Loucy (cell line): ENCODE data around the gene MGLL.
A peak's percentile ranks its signal among the peaks of the same experiment; 100 is the strongest.

ENCODE experiments used
- H2AFZ ChIP-seq: fragments of 200-600 bp; sonication (generic); 2 replicates; pipeline ENCODE4 v1.6.0; 2016; ENCODE audit warnings: antibody characterized with exemption, mild to moderate bottlenecking, low read length, moderate library complexity
- H3F3A ChIP-seq: fragments of 200-600 bp; 2 replicates; pipeline ENCODE4 v1.6.0; 2016; ENCODE audit warnings: antibody characterized with exemption, low read depth, mild to moderate bottlenecking
- H3K27me3 ChIP-seq: fragments of 200-600 bp; sonication (generic); 2 replicates; pipeline ENCODE4 v1.6.1; 2014; ENCODE audit warnings: low read length, mild to moderate bottlenecking; ENCODE audit not compliant: insufficient read depth, poor library complexity, severe bottlenecking
- H3K36me3 ChIP-seq: fragments of 200-600 bp; sonication (generic); 2 replicates; pipeline ENCODE4 v1.6.1; 2016; ENCODE audit warnings: low read length; ENCODE audit not compliant: insufficient read depth
- H3K4me1 ChIP-seq: fragments of 200-600 bp; sonication (generic); 2 replicates; pipeline ENCODE4 v1.5.1; 2014; ENCODE audit warnings: low read length, mild to moderate bottlenecking; ENCODE audit not compliant: insufficient read depth, poor library complexity, severe bottlenecking
- H3K4me2 ChIP-seq: fragments of 200-600 bp; sonication (generic); 2 replicates; pipeline ENCODE4 v1.6.0; 2014; ENCODE audit warnings: antibody characterized with exemption, low read length, low read depth, mild to moderate bottlenecking; ENCODE audit not compliant: poor library complexity, severe bottlenecking
- H3K4me3 ChIP-seq: fragments of 200-600 bp; sonication (generic); 2 replicates; pipeline ENCODE4 v1.5.1; 2014; ENCODE audit warnings: low read length, mild to moderate bottlenecking, mixed read lengths; ENCODE audit not compliant: poor library complexity, severe bottlenecking
- H3K79me2 ChIP-seq: fragments of 200-600 bp; sonication (generic); 2 replicates; pipeline ENCODE4 v1.6.1; 2014; ENCODE audit warnings: low read length; ENCODE audit not compliant: insufficient read depth
- H3K9ac ChIP-seq: fragments of 200-600 bp; sonication (generic); 2 replicates; pipeline ENCODE4 v1.6.0; 2014; ENCODE audit warnings: mild to moderate bottlenecking, low read depth, low read length, moderate library complexity; ENCODE audit not compliant: poor library complexity, severe bottlenecking
- H3K9me2 ChIP-seq: fragments of 200-600 bp; sonication (generic); replicated peaks from 2 replicates; pipeline ENCODE4 v1.6.1; 2016; ENCODE audit warnings: low read depth, low read length, mixed read lengths
- H3K9me3 ChIP-seq: fragments of 200-600 bp; sonication (generic); 2 replicates; pipeline ENCODE4 v1.6.1; 2014; ENCODE audit warnings: mild to moderate bottlenecking, antibody characterized with exemption, low read length, low read depth; ENCODE audit not compliant: insufficient read depth
- H4K20me1 ChIP-seq: fragments of 200-600 bp; sonication (generic); 2 replicates; pipeline ENCODE4 v1.6.0; 2014; ENCODE audit warnings: antibody characterized with exemption, low read length, mild to moderate bottlenecking; ENCODE audit not compliant: insufficient read depth, poor library complexity, severe bottlenecking
- EZH2phosphoT487 ChIP-seq: fragments of 200-600 bp; IDR thresholded peaks from 2 replicates; pipeline ENCODE4 v1.6.1; 2018; ENCODE audit warnings: antibody characterized with exemption, mild to moderate bottlenecking, moderate library complexity, borderline replicate concordance
- TF ChIP-seq, protein P1 (sequence below): fragments of 200-600 bp; sonication (generic); conservative IDR thresholded peaks from 2 replicates; pipeline ENCODE4 v1.5.1; 2014; ENCODE audit warnings: mild to moderate bottlenecking, antibody characterized with exemption, low read length

Gene MGLL

DNA sequence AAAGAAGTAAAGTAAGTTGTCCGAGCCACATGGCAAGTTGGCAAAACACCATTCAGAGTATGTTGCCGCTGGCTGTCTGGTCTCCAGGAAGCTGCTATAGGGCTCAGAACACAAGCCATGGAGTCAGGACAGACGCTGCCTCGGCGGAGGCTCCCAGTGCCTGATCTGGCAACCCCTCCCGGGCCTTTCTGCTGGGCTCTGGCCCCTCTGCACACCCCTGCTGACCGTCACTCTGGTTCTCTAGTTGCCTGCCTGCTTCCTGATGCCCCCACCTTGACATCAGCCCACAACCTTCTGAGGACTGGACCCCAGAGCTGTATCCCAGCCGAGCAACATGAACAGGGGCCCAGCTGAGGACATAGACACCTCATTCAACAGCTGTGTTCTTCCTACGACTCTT, 39.1 kb downstream of the MGLL start:
- Histone ChIP-seq H4K20me1 (no peaks in the 10 kb centered on the region), H3K4me1 (peaks cover 57% of the 10 kb centered on the region), H3K9ac (peak overlapping the region; percentile 65), H3K4me2 (peak overlapping the region; percentile 69), H3K4me3 (no peak overlapping the region), H3K9me2 (no peaks in the 10 kb centered on the region), H3K36me3 (peaks cover 64% of the 10 kb centered on the region; the same call in 1 of the 2 replicates), H3F3A (peaks cover 5% of the 10 kb centered on the region; the same call in 1 of the 2 replicates), H3K27me3 (no peaks in the 10 kb centered on the region), H3K9me3 (no peaks in the 10 kb centered on the region), H2AFZ (no peak overlapping the region), H3K79me2 (peaks cover 89% of the 10 kb centered on the region)
- TF ChIP-seq, protein P1, sequence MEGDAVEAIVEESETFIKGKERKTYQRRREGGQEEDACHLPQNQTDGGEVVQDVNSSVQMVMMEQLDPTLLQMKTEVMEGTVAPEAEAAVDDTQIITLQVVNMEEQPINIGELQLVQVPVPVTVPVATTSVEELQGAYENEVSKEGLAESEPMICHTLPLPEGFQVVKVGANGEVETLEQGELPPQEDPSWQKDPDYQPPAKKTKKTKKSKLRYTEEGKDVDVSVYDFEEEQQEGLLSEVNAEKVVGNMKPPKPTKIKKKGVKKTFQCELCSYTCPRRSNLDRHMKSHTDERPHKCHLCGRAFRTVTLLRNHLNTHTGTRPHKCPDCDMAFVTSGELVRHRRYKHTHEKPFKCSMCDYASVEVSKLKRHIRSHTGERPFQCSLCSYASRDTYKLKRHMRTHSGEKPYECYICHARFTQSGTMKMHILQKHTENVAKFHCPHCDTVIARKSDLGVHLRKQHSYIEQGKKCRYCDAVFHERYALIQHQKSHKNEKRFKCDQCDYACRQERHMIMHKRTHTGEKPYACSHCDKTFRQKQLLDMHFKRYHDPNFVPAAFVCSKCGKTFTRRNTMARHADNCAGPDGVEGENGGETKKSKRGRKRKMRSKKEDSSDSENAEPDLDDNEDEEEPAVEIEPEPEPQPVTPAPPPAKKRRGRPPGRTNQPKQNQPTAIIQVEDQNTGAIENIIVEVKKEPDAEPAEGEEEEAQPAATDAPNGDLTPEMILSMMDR, result no peak
- no peak for TF ChIP-seq EZH2phosphoT487

- no peak overlapping the region for H2AFZ ChIP-seq
- H3K9me2 ChIP-seq, result no peaks in the 10 kb centered on the region
- TF ChIP-seq, protein P1, result no peak
- TF ChIP-seq EZH2phosphoT487, result no peak
- peaks cover 5% of the 10 kb centered on the region; the same call in 1 of the 2 replicates for H3F3A ChIP-seq
- no peak overlapping the region for H3K4me3 ChIP-seq
- H3K27me3 ChIP-seq, result no peaks in the 10 kb centered on the region
- no peak overlapping the region for H3K9ac ChIP-seq
- H3K4me2 ChIP-seq, result no peak overlapping the region
- H3K9me3 ChIP-seq, result peaks cover 9% of the 10 kb centered on the region; the same call in 1 of the 2 replicates
- H3K79me2 ChIP-seq, result peaks cover 89% of the 10 kb centered on the region
- H3K36me3 ChIP-seq, result peaks cover 65% of the 10 kb centered on the region
- no peaks in the 10 kb centered on the region for H4K20me1 ChIP-seq
- peaks cover 66% of the 10 kb centered on the region for H3K4me1 ChIP-seq
These were observed 40.8 kb downstream of the MGLL start for GRCh38 chr3:127781411-127782001.

GRCh38 chr3:127780536-127781400, 41.5 kb downstream of the MGLL start:
- Histone ChIP-seq H3K27me3 (no peaks in the 10 kb centered on the region), H3K79me2 (peaks cover 89% of the 10 kb centered on the region), H4K20me1 (no peaks in the 10 kb centered on the region), H3K9me3 (peaks cover 9% of the 10 kb centered on the region; the same call in 1 of the 2 replicates), H3K9me2 (no peaks in the 10 kb centered on the region), H3K4me3 (no peak overlapping the region), H3K36me3 (peaks cover 60% of the 10 kb centered on the region), H3K9ac (peak overlapping the region; percentile 46), H2AFZ (no peak overlapping the region), H3F3A (peaks cover 5% of the 10 kb centered on the region; the same call in 1 of the 2 replicates), H3K4me2 (peak overlapping the region; percentile 58), H3K4me1 (peaks cover 66% of the 10 kb centered on the region)
- TF ChIP-seq EZH2phosphoT487, result no peak
